HCT116 (cell line): ENCODE data around the gene PER2.

ENCODE experiments used
- ATF3 ChIP-seq: IDR thresholded peaks from 2 replicates; pipeline ENCODE4 v1.6.1; 2012
- CTCF ChIP-seq, 3 experiments: fragments of 200-600 bp in 1 of 3; sonication (generic) in 1 of 3; IDR thresholded peaks in 2 of 3; conservative IDR thresholded peaks in 1 of 3; 2 replicates each; pipeline ENCODE4 v1.5.1; 2012 to 2017; ENCODE audit warnings: low read depth in 2 of 3, low read length in 2 of 3, antibody characterized with exemption in 1 of 3, borderline replicate concordance in 1 of 3, control low read depth in 1 of 3, mild to moderate bottlenecking in 1 of 3, mixed read lengths in 1 of 3, mixed run types in 1 of 3, moderate library complexity in 1 of 3; ENCODE audit not compliant: insufficient read depth in 1 of 3
- EZH2 ChIP-seq: fragments of 200-600 bp; sonication (generic); IDR thresholded peaks from 2 replicates; pipeline ENCODE4 v1.6.1; 2017; ENCODE audit warnings: antibody characterized with exemption, mixed run types
- EZH2phosphoT487 ChIP-seq: fragments of 200-600 bp; IDR thresholded peaks from 2 replicates; pipeline ENCODE4 v1.6.1; 2018; ENCODE audit warnings: antibody characterized with exemption, borderline replicate concordance
- JUND ChIP-seq: IDR thresholded peaks from 2 replicates; pipeline ENCODE4 v1.6.1; 2012
- MAX ChIP-seq: IDR thresholded peaks from 2 replicates; pipeline ENCODE4 v1.6.1; 2012
- POLR2A ChIP-seq: IDR thresholded peaks from 2 replicates; pipeline ENCODE4 v1.7.0; 2011; ENCODE audit warnings: borderline replicate concordance; ENCODE audit not compliant: insufficient read depth, insufficient read length; ENCODE audit errors: extremely low read depth
- POLR2AphosphoS5 ChIP-seq: IDR thresholded peaks from 2 replicates; pipeline ENCODE4 v1.6.1; 2011; ENCODE audit warnings: mild to moderate bottlenecking, low read depth, low read length, moderate library complexity
- RAD21 ChIP-seq: IDR thresholded peaks from 2 replicates; pipeline ENCODE4 v1.6.1; 2012; ENCODE audit warnings: low read depth, mild to moderate bottlenecking
- SIN3A ChIP-seq: IDR thresholded peaks from 2 replicates; pipeline ENCODE4 v1.6.1; 2012; ENCODE audit warnings: low read depth
- SP1 ChIP-seq: IDR thresholded peaks from 2 replicates; pipeline ENCODE4 v1.6.1; 2012; ENCODE audit warnings: low read depth
- YY1 ChIP-seq: IDR thresholded peaks from 2 replicates; pipeline ENCODE4 v1.6.1; 2011; ENCODE audit warnings: low read length, low read depth, moderate library complexity, mild to moderate bottlenecking; ENCODE audit not compliant: insufficient replicate concordance; ENCODE audit errors: extremely low read depth
- ZFX ChIP-seq: fragments of 450-650 bp; IDR thresholded peaks from 2 replicates; pipeline ENCODE4 v1.6.1; 2017

GRCh38 chr2:238302751-238303150 lies 14.3 kb upstream of the PER2 start:
- TF ChIP-seq POLR2AphosphoS5 = no peak
- no peak for TF ChIP-seq POLR2A
- 0 out of 6 replicates have a peak, but pooled peaks of 1 of the 3 experiments have one; percentile 11 for TF ChIP-seq CTCF (IDR thresholded peaks at IDR 0.05 in 2 of 3, conservative IDR thresholded peaks at IDR 0.05 in 1 of 3; ENCODE audit: borderline replicate concordance in 1 of 3, insufficient read depth in 1 of 3, low read depth in 2 of 3, low read length in 2 of 3)
- no peak for TF ChIP-seq EZH2phosphoT487
- TF ChIP-seq JUND = no peak
- TF ChIP-seq EZH2 = no peak
- TF ChIP-seq RAD21 = no peak
- TF ChIP-seq ZFX = no peak
- no peak for TF ChIP-seq YY1
- TF ChIP-seq SP1 = no peak
- TF ChIP-seq MAX = no peak
- TF ChIP-seq SIN3A = no peak
- TF ChIP-seq ATF3 = no peak
